Cortex of kidney (tissue), 1 donor: ENCODE data around the gene ZDHHC7.
"Not testable (repeated sequence)": the region's sequence is repeated elsewhere in the genome, so short reads cannot be mapped to it uniquely, and the experiment has no call there.

Experiments
- DNase-seq: peaks from one replicate; lab custom pipeline; 2025; lab: John Stamatoyannopoulos, UW

Gene ZDHHC7

GRCh38 chr16:85042606-85043005 lies 31.3 kb upstream of the ZDHHC7 start:
- no peak for DNase-seq

- no peak for DNase-seq
Measured at GRCh38 chr16:85042167-85042526, 30.8 kb upstream of the ZDHHC7 start.

- no peak for DNase-seq
Measured at GRCh38 chr16:85041219-85042166, 30.2 kb upstream of the ZDHHC7 start.

GRCh38 chr16:85040685-85041084 lies 29.4 kb upstream of the ZDHHC7 start:
- DNase-seq = no peak

- DNase-seq = no peak
Measured at GRCh38 chr16:85037721-85038120, 26.4 kb upstream of the ZDHHC7 start.

GRCh38 chr16:85037050-85037410 lies 25.7 kb upstream of the ZDHHC7 start:
- no peak for DNase-seq

- DNase-seq = no peak
Measured at GRCh38 chr16:85036236-85037049, 25.1 kb upstream of the ZDHHC7 start.

- DNase-seq = no peak
Measured at GRCh38 chr16:85034591-85035433, 23.5 kb upstream of the ZDHHC7 start.

GRCh38 chr16:85033171-85033570 lies 21.8 kb upstream of the ZDHHC7 start:
- DNase-seq = no peak

GRCh38 chr16:85032187-85032586 lies 20.9 kb upstream of the ZDHHC7 start:
- not testable (repeated sequence) for DNase-seq

GRCh38 chr16:85031451-85031850 lies 20.1 kb upstream of the ZDHHC7 start:
- DNase-seq = no peak

- DNase-seq = no peak
Measured at GRCh38 chr16:85029981-85030401, 18.7 kb upstream of the ZDHHC7 start.

- no peak for DNase-seq
Measured at GRCh38 chr16:85029408-85029784, 18.1 kb upstream of the ZDHHC7 start.

- DNase-seq = no peak
Measured at GRCh38 chr16:85028685-85029407, 17.5 kb upstream of the ZDHHC7 start.

- no peak for DNase-seq
Measured at GRCh38 chr16:85027958-85028684, 16.8 kb upstream of the ZDHHC7 start.

- DNase-seq = peak; percentile 60
Measured at GRCh38 chr16:85027349-85027957, 16.1 kb upstream of the ZDHHC7 start, which contains the start of gene KIAA0513. Gene KIAA0513 (plus strand): TSS chr16:85027795. CDS start chr16:85067072, 39,277 bp downstream.

GRCh38 chr16:85026703-85027102 lies 15.4 kb upstream of the ZDHHC7 start:
- no peak for DNase-seq

- no peak for DNase-seq
Measured at GRCh38 chr16:85025781-85026653, 14.7 kb upstream of the ZDHHC7 start.

GRCh38 chr16:85019659-85020245 lies 8.4 kb upstream of the ZDHHC7 start:
- no peak for DNase-seq
